ENCODE results near the gene GPR68. TPM values are rescaled to one million over a fixed set of nuclear protein-coding genes. Genes with fewer than 3 reads are reported as not detected.

GPR68 gene
- total RNA-seq, 1 donor from 2014 or later = 36.1 TPM

DNA sequence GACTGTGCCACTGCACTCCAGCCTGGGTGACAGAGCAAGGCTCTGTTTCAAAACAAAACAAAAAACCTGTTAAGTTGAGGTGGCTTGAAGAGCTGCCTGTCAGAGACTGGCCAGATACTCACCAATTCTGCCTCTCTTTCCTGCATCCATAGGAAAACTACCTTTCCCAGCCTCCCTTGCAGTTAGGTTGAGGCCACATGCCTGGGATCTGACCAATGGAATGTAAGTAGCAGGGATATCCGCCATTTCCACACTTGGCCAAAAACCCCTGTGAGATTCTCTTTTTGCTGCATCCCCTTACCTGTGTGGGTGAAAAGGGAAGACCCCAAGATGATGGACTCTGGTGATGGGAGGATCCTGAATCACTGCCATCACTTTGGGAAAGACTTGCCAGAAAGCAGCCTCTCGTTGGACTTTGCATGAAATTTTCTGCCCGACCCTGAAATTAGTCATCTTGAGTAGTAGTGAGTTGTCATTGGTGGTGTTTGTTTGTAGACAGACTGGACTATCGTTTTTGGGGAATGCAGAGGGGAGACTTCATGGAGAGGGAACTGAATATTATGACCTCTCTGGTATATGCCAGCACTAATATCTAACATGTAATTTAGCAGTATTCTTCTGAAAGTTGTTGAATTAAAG is 14.0 kb downstream of the GPR68 start:
- intact Hi-C loops (cut with micrococcal nuclease) = no loop called here

DNA sequence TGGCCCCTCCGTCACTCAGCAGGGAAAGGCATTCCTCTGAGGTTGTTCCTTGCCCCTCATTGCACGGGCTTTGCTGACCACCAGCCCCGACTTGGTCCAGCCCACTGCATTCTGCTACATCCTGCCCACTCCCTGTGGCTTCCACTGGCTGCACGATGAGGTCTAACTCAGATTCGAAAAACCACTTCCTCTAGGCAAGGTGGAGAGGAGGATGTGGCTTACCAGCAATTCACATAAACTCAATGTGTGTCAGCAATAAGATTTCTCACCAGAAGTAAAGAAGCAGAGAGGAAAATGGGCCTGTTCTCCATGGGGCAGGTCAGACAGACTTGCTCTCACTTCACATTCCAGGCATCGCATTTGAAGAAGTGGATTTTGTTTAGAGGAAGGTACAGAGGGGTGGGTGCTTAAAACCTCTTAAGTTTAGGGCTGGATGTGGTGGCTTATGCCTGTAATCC is 14.7 kb downstream of the GPR68 start:
- intact Hi-C loops (cut with micrococcal nuclease) = loop anchor here (1.0 to 5.0 kb wide), 7 partner anchors 27 to 832 kb away; partner anchors contain the start of genes CALM1 and CCDC88C

- intact Hi-C loops (cut with micrococcal nuclease) = loop anchor here (1.0 to 5.0 kb wide), 7 partner anchors 26 to 832 kb away; partner anchors contain the start of genes CALM1 and CCDC88C
Observed at GRCh38 chr14:91229005-91229382, 15.5 kb downstream of the GPR68 start.

GRCh38 chr14:91228112-91229004 is 16.1 kb downstream of the GPR68 start:
- intact Hi-C loops (cut with micrococcal nuclease) = loop anchor here (1.0 to 5.0 kb wide), 10 partner anchors 15 to 831 kb away; partner anchors contain the start of genes CALM1 and CCDC88C

DNA sequence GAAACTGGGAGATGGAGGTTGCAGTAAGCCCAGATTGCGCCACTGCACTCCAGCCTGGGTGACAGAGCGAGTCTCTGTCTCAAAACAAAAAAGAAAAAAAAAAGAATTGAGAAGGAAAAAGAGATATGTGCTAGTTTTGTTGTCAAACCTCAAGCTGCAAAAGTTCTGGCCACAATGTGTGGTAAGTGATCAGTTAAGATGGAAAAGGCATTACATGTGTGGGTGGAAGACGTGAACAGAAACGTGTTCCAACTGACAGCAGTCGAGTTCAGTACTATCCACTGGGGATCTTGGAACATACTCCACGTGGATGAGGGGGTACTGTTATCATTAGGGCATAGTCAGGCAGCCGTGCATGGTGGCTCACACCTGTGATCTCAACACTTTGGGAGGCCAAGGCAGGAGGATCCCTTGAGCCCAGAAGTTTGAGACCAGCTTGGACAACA is 17.3 kb downstream of the GPR68 start:
- intact Hi-C loops (cut with micrococcal nuclease) = loop anchor here (5.0 kb wide), 5 partner anchors 35 to 830 kb away; partner anchors contain the start of genes CALM1 and CCDC88C

GRCh38 chr14:91226360-91226759 is 18.1 kb downstream of the GPR68 start:
- intact Hi-C loops (cut with micrococcal nuclease) = loop anchor here (5.0 kb wide), 5 partner anchors 36 to 829 kb away; partner anchors contain the start of genes CALM1 and CCDC88C

- intact Hi-C loops (cut with micrococcal nuclease) = loop anchor here (5.0 kb wide), 5 partner anchors 37 to 828 kb away; partner anchors contain the start of genes CALM1 and CCDC88C
Observed at GRCh38 chr14:91225025-91225424, 19.5 kb downstream of the GPR68 start.

GRCh38 chr14:91223028-91223783 is 21.3 kb downstream of the GPR68 start:
- intact Hi-C loops (cut with micrococcal nuclease) = no loop called here

DNA sequence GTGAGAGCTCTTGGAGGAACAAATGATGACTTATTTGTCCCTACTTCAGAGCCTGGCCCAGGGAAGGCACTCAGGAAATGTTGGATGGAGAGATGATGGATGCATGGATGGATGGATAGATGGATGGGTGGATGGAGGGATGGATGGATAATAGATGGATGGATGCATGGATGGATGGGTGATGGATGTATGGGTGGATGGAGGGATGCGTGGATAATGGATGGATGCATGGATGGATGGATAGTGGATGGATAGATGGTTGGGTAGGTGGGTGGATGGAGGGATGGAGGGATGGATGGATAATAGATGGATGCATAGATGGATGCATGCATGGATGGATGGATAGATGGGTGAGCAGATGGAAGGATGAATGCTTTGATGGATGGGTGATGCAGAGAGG is 23.2 kb downstream of the GPR68 start:
- intact Hi-C loops (cut with micrococcal nuclease) = no loop called here

GRCh38 chr14:91220581-91221000 is 23.9 kb downstream of the GPR68 start:
- intact Hi-C loops (cut with micrococcal nuclease) = no loop called here

DNA sequence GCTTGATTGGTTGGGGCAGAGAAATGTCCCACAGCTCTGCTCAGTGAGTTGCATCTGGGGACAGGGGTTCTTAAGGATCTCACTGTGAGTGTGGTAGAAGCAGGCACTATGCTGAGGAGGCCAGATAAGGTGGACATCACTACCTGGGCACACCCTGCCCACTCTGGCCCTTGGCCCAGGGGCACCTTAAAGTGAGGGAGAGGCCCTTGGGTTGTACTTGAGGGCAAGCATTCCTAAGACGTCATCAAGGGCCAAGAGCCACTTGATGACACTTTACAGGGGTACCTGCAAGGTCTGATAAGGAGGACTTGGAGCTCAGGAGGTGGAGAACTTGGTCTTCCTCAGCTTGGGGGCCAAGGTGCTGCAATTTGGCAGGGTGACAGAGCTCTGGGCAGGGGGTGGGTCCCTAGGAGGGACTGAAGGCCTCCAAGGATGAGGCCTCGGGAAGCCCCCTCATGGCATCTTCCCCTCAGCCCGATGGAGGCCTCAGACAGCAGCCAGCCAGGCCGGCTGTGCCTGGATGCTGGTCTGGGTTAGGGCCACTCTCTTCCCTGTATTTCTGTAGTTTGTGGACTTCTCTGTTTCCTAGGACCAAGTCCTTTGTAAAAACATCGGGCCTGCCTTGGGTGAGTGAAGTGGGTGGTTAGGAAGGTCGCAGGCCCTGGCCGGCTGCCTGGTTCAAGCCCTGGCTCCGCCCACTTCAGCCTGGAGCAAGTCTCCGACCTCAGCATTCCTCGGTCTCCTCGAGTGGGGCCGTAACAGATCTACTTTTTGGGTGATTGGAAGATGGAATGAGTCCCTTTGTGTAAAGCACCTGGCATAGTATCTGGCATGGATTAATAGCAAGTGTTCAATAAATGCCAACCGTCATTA is 24.8 kb downstream of the GPR68 start:
- intact Hi-C loops (cut with micrococcal nuclease) = no loop called here

GRCh38 chr14:91218014-91218413 is 26.5 kb downstream of the GPR68 start:
- intact Hi-C loops (cut with micrococcal nuclease) = no loop called here

DNA sequence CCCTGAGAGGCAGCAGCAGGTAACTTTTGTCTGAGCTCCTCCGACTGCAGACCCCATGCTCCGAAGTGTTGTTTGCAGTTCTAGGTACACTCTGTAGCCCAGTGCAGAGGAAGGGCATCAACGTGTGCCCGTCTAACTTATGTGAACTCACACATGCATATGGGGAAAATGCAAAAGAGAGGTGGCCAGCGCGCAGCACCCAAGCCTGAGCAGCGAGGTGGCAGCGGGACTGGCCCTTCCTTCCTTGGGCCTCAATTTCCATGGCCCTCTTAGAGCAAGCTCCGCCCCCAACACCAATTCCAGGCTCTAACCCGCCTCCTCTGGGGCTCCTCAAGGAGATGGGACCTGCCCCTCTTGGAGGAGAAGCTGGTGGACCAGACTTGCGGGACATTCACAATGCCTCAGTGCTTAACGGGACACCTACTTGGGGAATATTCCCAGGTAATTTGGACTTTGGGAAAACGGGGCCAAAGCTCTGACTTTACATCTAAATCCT is 27.7 kb downstream of the GPR68 start:
- intact Hi-C loops (cut with micrococcal nuclease) = no loop called here

GRCh38 chr14:91215381-91215780 is 29.1 kb downstream of the GPR68 start:
- intact Hi-C loops (cut with micrococcal nuclease) = no loop called here

DNA sequence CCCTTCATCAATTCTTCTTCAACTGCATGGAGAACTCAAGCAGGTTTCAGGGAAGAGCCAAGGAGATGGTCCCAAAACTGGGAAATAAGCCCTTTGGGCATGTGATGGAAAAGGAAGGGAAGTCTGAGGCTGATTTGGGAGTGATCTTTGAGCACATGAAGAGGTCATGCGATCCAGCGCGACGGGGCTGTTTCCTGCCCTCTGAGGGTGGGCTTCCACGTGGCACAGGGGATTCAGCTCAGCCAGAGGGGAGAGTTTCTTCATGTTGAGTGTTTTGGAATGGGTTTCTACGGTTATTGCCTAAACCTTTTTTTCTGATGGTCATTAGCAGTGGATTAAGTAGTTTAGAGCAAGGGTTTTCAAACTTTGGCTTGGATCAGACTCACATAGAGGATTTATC is 30.2 kb downstream of the GPR68 start:
- intact Hi-C loops (cut with micrococcal nuclease) = no loop called here

- intact Hi-C loops (cut with micrococcal nuclease) = no loop called here
Observed at GRCh38 chr14:91211017-91211416, 33.5 kb downstream of the GPR68 start.

DNA sequence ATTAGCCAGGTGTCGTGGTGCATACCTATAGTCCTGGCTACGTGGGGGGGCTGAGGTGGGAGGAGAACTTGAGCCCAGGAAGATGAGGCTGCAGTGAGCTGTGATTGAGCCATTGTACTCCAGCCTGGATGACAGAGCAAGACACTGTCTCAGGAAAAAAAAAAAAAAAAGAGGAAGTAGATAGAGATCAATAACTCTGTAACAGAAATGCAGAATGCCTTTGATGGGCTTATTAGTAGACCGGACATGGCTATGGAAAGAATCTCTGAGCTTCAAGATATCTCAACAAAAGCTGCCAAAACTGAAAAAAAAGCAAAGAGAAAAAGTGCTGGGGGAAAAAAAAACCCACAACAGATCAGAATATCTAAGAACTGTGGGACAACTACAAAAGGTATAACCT is 37.5 kb downstream of the GPR68 start:
- intact Hi-C loops (cut with micrococcal nuclease) = no loop called here

DNA sequence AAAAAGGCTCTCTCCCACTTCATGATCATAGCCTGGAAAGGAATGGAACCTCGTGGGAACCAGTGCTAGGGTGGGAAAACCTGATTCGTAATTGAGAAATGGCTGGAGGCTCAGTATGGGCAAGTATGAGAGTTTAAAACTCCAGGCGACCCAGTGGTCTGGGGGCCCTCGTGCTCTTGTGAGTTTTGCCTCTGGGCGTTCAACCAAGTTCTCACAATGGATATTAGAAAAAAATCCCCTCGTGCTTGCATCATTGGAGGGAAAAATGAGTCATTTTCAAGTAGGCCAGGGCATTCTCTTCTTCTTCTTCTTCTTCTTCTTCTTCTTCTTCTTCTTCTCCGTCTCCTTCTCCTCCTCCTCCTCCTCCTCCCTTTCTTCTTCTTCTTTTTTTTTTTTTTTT is 39.0 kb downstream of the GPR68 start:
- intact Hi-C loops (cut with micrococcal nuclease) = no loop called here

GRCh38 chr14:91204657-91205056 is 39.8 kb downstream of the GPR68 start:
- intact Hi-C loops (cut with micrococcal nuclease) = no loop called here

Data from T-helper 2 cell treated with Interferon-gamma antibody and Interleukin-4, amounts not matched to agents 100 ng/mL and 5 ng/mL, for 36 hours (primary cell).